Measurements from ENCODE around the gene INS. TPM values are rescaled to one million over a fixed set of nuclear protein-coding genes. Genes with fewer than 3 reads are reported as not detected.

INS gene
- total and polyA plus RNA-seq, 7 donors, result 0.65 to 2.8 TPM; not detected in 5

GRCh38 chr11:2202071-2202899 is 41.3 kb upstream of the INS start:
- Histone ChIP-seq H3K36me3 (ENCODE audit: insufficient read depth in 1 of 2, low read depth in 1 of 2) (no peaks in the 10 kb centered on the region), H3K4me3 (no peak overlapping the region), H3K4me1 (no peaks in the 10 kb centered on the region), H3K27me3 (ENCODE audit: insufficient read depth in 3 of 3, low read length in 2 of 3) (peaks cover 0 to 8% (median 4%) of the 10 kb centered on the region in 3 donors), H3K27ac (no peak overlapping the region), H3K9me3 (no peaks in the 10 kb centered on the region)
- intact Hi-C loops (cut with DNase I), result no loop called here
- ATAC-seq (no peak), DNase-seq (peak in 1 of 2 donors; percentile 37)
- TF ChIP-seq CTCF (IDR thresholded peaks at IDR 0.05), result no peak
- 66 to 74% (median 73%) methylated on average over 28 to 29 of the region's 29 CpGs for WGBS, 3 donors

- H3K27me3 ChIP-seq (ENCODE audit: insufficient read depth in 3 of 3, low read length in 2 of 3), result peaks cover 0 to 5% (median 2%) of the 10 kb centered on the region in 3 donors
- 52 to 75% (median 71%) methylated on average over 2 of the region's 2 CpGs for WGBS, 3 donors
- H3K9me3 ChIP-seq, result no peaks in the 10 kb centered on the region
- no peaks in the 10 kb centered on the region for H3K4me1 ChIP-seq
- intact Hi-C loops (cut with DNase I), result no loop called here
- no peak for ATAC-seq
- no peak overlapping the region for H3K27ac ChIP-seq
- H3K4me3 ChIP-seq, result no peak overlapping the region
- H3K36me3 ChIP-seq (ENCODE audit: insufficient read depth in 1 of 2, low read depth in 1 of 2), result no peaks in the 10 kb centered on the region
- DNase-seq, result peak in 1 of 2 donors; percentile 26
- no peak for TF ChIP-seq CTCF (IDR thresholded peaks at IDR 0.05)
These were observed 40.5 kb upstream of the INS start for GRCh38 chr11:2201542-2201941.

GRCh38 chr11:2200957-2201519 is 40.0 kb upstream of the INS start:
- Histone ChIP-seq H3K27ac (no peak overlapping the region), H3K4me3 (no peak overlapping the region), H3K36me3 (ENCODE audit: insufficient read depth in 1 of 2, low read depth in 1 of 2) (no peaks in the 10 kb centered on the region), H3K27me3 (ENCODE audit: insufficient read depth in 3 of 3, low read length in 2 of 3) (peaks cover 0 to 5% (median 0%) of the 10 kb centered on the region in 3 donors), H3K4me1 (no peaks in the 10 kb centered on the region), H3K9me3 (no peaks in the 10 kb centered on the region)
- WGBS, 3 donors, result 78 to 90% (median 89%) methylated on average over 1 of the region's 1 CpG
- no peak for TF ChIP-seq CTCF (IDR thresholded peaks at IDR 0.05)
- ATAC-seq, result no peak
- intact Hi-C loops (cut with DNase I), result no loop called here
- no peak for DNase-seq

GRCh38 chr11:2200536-2200935 is 39.5 kb upstream of the INS start:
- DNase-seq, result peak in 1 of 2 donors; percentile 26
- WGBS, 3 donors, result 76 to 82% (median 81%) methylated on average over 11 of the region's 11 CpGs
- H3K4me1 ChIP-seq, result no peaks in the 10 kb centered on the region
- no peak for ATAC-seq
- H3K9me3 ChIP-seq, result no peaks in the 10 kb centered on the region
- peaks cover 0 to 5% (median 5%) of the 10 kb centered on the region in 3 donors for H3K27me3 ChIP-seq (ENCODE audit: insufficient read depth in 3 of 3, low read length in 2 of 3)
- no peaks in the 10 kb centered on the region for H3K36me3 ChIP-seq (ENCODE audit: insufficient read depth in 1 of 2, low read depth in 1 of 2)
- intact Hi-C loops (cut with DNase I), result no loop called here
- no peak overlapping the region for H3K27ac ChIP-seq
- no peak overlapping the region for H3K4me3 ChIP-seq
- no peak for TF ChIP-seq CTCF (IDR thresholded peaks at IDR 0.05)

Data from psoas muscle (tissue), 8 donors.